ENCODE data around the gene NCOA5. TPM values are rescaled to one million over a fixed set of nuclear protein-coding genes. Genes with fewer than 3 reads are reported as not detected.

Gene NCOA5
- total RNA-seq, 4 donors from 2014 or later, result 17.4 to 36.8 (median 29.9) TPM

DNA sequence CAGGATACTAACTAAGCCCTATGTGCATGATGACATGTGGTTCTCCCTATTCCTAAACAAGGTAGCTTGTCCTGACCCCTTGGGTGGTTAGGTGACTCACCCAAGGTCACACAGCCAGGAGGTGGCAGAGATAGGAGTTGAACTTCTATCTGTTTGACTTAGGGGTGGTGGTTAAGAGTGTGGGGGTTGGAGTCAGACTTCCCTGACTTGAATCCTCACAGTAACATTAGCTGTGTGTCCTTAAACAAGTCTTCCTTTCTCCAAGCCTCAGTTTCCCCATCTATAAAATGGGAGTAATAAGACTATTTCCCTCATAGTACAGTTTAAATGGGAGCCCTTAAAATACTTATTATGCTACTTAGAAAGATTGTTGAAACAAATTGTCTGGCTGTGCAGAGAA, 38.9 kb downstream of the NCOA5 start:
- peaks cover 0 to 82% (median 4%) of the 10 kb centered on the region in 4 donors for H3K27me3 ChIP-seq
- H3K36me3 ChIP-seq, result no peaks in the 10 kb centered on the region
- no peaks in the 10 kb centered on the region for H3K9me3 ChIP-seq
- TF ChIP-seq, protein P1, sequence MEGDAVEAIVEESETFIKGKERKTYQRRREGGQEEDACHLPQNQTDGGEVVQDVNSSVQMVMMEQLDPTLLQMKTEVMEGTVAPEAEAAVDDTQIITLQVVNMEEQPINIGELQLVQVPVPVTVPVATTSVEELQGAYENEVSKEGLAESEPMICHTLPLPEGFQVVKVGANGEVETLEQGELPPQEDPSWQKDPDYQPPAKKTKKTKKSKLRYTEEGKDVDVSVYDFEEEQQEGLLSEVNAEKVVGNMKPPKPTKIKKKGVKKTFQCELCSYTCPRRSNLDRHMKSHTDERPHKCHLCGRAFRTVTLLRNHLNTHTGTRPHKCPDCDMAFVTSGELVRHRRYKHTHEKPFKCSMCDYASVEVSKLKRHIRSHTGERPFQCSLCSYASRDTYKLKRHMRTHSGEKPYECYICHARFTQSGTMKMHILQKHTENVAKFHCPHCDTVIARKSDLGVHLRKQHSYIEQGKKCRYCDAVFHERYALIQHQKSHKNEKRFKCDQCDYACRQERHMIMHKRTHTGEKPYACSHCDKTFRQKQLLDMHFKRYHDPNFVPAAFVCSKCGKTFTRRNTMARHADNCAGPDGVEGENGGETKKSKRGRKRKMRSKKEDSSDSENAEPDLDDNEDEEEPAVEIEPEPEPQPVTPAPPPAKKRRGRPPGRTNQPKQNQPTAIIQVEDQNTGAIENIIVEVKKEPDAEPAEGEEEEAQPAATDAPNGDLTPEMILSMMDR (IDR thresholded peaks at IDR 0.05), result no peak
- TF ChIP-seq POLR2AphosphoS5 (IDR thresholded peaks at IDR 0.05), result no peak
- no peak for TF ChIP-seq EP300 (IDR thresholded peaks at IDR 0.05)
- TF ChIP-seq POLR2A (IDR thresholded peaks at IDR 0.05; ENCODE audit: low read depth), result no peak
- no peak overlapping the region for H3K4me3 ChIP-seq
- no peak for DNase-seq (ENCODE audit: extremely low spot score)
- intact Hi-C loops (cut with DNase I), result no loop called here
- H3K4me1 ChIP-seq, result no peaks in the 10 kb centered on the region
- H3K27ac ChIP-seq (replicated peaks in 1 of 4), result no peak overlapping the region

DNA sequence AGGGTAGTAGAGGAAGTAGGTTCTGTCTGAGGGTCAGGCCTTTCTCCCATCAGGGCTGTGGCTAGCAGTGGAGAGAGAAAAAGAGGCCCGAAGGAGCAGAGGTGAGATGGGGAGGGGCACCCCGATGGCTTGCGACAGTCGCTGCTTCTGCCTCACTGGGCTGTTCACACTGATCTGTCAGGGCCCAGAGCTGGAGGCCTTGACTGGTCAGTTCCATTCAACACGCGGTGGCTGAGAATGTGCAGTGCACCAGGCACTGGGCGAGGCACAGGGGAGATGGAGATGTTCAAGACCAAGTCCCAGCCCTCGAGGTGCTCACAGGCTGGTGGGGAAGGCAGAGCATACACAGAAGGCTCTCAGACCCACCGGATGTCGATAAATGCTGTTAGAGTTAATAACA, 39.3 kb downstream of the NCOA5 start:
- H3K36me3 ChIP-seq, result no peaks in the 10 kb centered on the region
- no peaks in the 10 kb centered on the region for H3K4me1 ChIP-seq
- intact Hi-C loops (cut with DNase I), result no loop called here
- H3K27me3 ChIP-seq, result peaks cover 0 to 82% (median under 1%) of the 10 kb centered on the region in 4 donors
- H3K4me3 ChIP-seq, result no peak overlapping the region
- no peak overlapping the region for H3K27ac ChIP-seq (replicated peaks in 1 of 4)
- no peak for DNase-seq (ENCODE audit: extremely low spot score)
- no peaks in the 10 kb centered on the region for H3K9me3 ChIP-seq
- 67% methylated on average over 10 of the region's 10 CpGs for WGBS
- TF ChIP-seq POLR2A (IDR thresholded peaks at IDR 0.05; ENCODE audit: low read depth) (no peak), EP300 (IDR thresholded peaks at IDR 0.05) (no peak), POLR2AphosphoS5 (IDR thresholded peaks at IDR 0.05) (no peak)
- TF ChIP-seq, protein P1 (IDR thresholded peaks at IDR 0.05), result no peak

DNA sequence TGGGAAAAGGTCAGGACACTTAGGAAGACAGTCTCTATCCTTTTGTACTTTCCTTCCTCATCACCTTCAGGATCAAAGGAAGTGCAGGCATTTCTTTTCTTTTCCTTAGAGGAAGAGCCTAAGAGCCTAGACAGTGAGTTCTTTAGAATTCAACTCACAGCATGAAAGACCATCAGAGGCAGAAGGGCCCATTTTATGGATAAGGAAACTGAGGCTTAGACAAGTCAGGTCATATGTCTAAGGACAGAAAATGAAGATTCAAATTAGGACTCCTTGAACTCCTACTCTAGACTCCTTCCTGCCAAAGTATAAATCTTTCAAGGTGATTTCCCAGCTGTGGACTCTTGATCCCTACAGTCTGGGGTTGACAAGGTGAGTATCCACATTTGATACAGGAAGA, 39.9 kb downstream of the NCOA5 start:
- Histone ChIP-seq H3K27me3 (peaks cover 0 to 81% (median 0%) of the 10 kb centered on the region in 4 donors), H3K4me1 (no peaks in the 10 kb centered on the region), H3K27ac (replicated peaks in 1 of 4) (no peak overlapping the region), H3K4me3 (no peak overlapping the region), H3K36me3 (no peaks in the 10 kb centered on the region), H3K9me3 (no peaks in the 10 kb centered on the region)
- intact Hi-C loops (cut with DNase I), result no loop called here
- DNase-seq (ENCODE audit: extremely low spot score), result no peak
- TF ChIP-seq, protein P1 (IDR thresholded peaks at IDR 0.05), result no peak
- TF ChIP-seq POLR2A (IDR thresholded peaks at IDR 0.05; ENCODE audit: low read depth) (no peak), EP300 (IDR thresholded peaks at IDR 0.05) (no peak), POLR2AphosphoS5 (IDR thresholded peaks at IDR 0.05) (no peak)

DNA sequence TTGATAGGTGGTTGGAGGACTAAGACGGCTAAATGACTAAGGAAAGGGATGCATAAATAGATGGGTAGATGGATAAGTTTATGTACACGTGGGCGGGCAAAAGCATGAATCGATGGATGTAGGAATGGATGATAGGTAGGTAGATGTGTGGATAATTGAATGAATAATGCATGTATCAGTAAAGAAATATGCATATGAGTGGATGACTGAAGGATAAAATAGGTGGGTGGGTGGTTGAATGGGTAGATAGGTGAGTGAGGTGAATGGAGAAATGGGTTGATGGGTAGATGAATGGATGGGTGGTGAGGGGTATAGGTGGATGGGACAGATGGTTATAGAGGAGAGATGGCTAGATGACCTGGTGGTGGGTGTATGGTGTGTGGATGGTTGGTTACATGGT, 40.6 kb downstream of the NCOA5 start:
- Histone ChIP-seq H3K36me3 (no peaks in the 10 kb centered on the region), H3K4me1 (no peaks in the 10 kb centered on the region), H3K9me3 (no peaks in the 10 kb centered on the region), H3K27me3 (peaks cover 0 to 76% (median 0%) of the 10 kb centered on the region in 4 donors), H3K27ac (replicated peaks in 1 of 4) (no peak overlapping the region), H3K4me3 (no peak overlapping the region)
- WGBS, result 88% methylated on average over 4 of the region's 4 CpGs
- TF ChIP-seq POLR2AphosphoS5 (IDR thresholded peaks at IDR 0.05) (no peak), EP300 (IDR thresholded peaks at IDR 0.05) (no peak), POLR2A (IDR thresholded peaks at IDR 0.05; ENCODE audit: low read depth) (no peak)
- TF ChIP-seq, protein P1 (IDR thresholded peaks at IDR 0.05), result no peak
- intact Hi-C loops (cut with DNase I), result no loop called here
- DNase-seq (ENCODE audit: extremely low spot score), result no peak

DNA sequence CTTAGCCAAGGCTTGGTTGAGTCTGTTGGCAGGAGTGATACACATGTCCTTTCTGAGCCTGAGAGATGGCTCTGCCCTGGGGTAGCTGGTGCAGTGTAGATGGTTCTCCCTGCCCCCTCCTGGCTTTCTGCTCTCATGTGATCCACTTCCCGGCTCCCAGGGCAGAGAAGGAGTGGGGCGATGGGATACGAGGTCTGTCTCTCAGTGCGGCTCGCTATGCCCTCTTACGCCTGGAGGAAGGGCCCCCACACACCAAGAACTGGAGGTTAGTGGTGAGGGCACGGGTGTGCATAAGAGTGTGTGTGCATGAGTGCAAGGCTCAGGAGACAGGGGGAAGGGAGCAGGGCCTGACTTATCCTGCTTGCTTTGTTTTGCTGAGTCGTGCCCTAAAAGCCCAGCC, 41.9 kb downstream of the NCOA5 start:
- WGBS, result 75% methylated on average over 2 of the region's 8 CpGs
- peaks cover 0 to 82% (median 0%) of the 10 kb centered on the region in 4 donors for H3K27me3 ChIP-seq
- no peak for TF ChIP-seq POLR2A (IDR thresholded peaks at IDR 0.05; ENCODE audit: low read depth)
- TF ChIP-seq, protein P1 (IDR thresholded peaks at IDR 0.05), result no peak
- no peak for TF ChIP-seq POLR2AphosphoS5 (IDR thresholded peaks at IDR 0.05)
- no peak for TF ChIP-seq EP300 (IDR thresholded peaks at IDR 0.05)
- no peaks in the 10 kb centered on the region for H3K36me3 ChIP-seq
- no peaks in the 10 kb centered on the region for H3K9me3 ChIP-seq
- intact Hi-C loops (cut with DNase I), result no loop called here
- H3K27ac ChIP-seq (replicated peaks in 1 of 4), result no peak overlapping the region
- H3K4me1 ChIP-seq, result no peaks in the 10 kb centered on the region
- H3K4me3 ChIP-seq, result no peak overlapping the region
- DNase-seq (ENCODE audit: extremely low spot score), result no peak
